Measurements from ENCODE around the gene FBXL16. TPM values are rescaled to one million over a fixed set of nuclear protein-coding genes. Genes with fewer than 3 reads are reported as not detected.

FBXL16 gene
- total and polyA plus RNA-seq, 9 of the 15 experiments (the other 6 are each of a cell fraction or from before 2014, with no cell fraction given), result 0.21 to 8.2 (median 1.7) TPM

DNA sequence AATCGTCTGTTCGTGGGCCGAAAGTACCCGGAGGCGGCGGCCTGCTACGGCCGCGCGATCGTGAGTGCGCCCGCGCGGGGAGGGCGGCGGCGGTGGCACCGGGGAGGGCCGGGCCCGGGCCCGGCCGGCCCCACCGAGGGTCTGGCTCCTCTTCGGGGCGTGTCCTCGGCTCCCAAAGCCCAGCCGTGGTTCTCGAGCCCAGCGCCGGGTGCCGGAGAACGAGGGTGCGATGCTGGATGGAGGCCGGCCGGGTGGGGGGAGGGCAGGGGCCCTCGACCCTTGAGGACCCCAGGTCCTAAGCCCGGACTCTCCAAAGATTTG, 25.0 kb downstream of the FBXL16 start:
- CTCF ChIA-PET (ENCODE audit: low intra/inter-chr PET ratio), result no interaction called here
- TF ChIP-seq NFXL1 (CRISPR knock-in tag; IDR thresholded peaks at IDR 0.05), result no peak
- TF ChIP-seq TCF15 (CRISPR knock-in tag; IDR thresholded peaks at IDR 0.05), result no peak
- peak; percentile 33 for TF ChIP-seq RBFOX2 (IDR thresholded peaks at IDR 0.05; ENCODE audit: low read depth, low read length)
- no peak for TF ChIP-seq MEF2A (IDR thresholded peaks at IDR 0.05; ENCODE audit: control insufficient read depth, low read depth, low read length)
- TF ChIP-seq KLF1 (tag; IDR thresholded peaks at IDR 0.05), result 0 out of 2 replicates have a peak, but pooled peaks have one; percentile 3
- no peak for TF ChIP-seq PCBP2 (IDR thresholded peaks at IDR 0.05; ENCODE audit: low read depth, low read length, poor library complexity, severe bottlenecking)
- TF ChIP-seq POLR2G (IDR thresholded peaks at IDR 0.05; ENCODE audit: low read depth, low read length), result 0 out of 2 replicates have a peak, but pooled peaks have one; percentile 6
- TF ChIP-seq ZNF639 (CRISPR knock-in tag; conservative IDR thresholded peaks at IDR 0.05 in 1 of 2, IDR thresholded peaks at IDR 0.05 in 1 of 2), result 0 out of 4 replicates have a peak, but pooled peaks of 1 of the 2 experiments have one; percentile 63
- TF ChIP-seq, protein P1, sequence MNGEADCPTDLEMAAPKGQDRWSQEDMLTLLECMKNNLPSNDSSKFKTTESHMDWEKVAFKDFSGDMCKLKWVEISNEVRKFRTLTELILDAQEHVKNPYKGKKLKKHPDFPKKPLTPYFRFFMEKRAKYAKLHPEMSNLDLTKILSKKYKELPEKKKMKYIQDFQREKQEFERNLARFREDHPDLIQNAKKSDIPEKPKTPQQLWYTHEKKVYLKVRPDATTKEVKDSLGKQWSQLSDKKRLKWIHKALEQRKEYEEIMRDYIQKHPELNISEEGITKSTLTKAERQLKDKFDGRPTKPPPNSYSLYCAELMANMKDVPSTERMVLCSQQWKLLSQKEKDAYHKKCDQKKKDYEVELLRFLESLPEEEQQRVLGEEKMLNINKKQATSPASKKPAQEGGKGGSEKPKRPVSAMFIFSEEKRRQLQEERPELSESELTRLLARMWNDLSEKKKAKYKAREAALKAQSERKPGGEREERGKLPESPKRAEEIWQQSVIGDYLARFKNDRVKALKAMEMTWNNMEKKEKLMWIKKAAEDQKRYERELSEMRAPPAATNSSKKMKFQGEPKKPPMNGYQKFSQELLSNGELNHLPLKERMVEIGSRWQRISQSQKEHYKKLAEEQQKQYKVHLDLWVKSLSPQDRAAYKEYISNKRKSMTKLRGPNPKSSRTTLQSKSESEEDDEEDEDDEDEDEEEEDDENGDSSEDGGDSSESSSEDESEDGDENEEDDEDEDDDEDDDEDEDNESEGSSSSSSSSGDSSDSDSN (IDR thresholded peaks at IDR 0.05; ENCODE audit: borderline replicate concordance in 1 of 2, low read depth in 2 of 2, low read length in 2 of 2), result 0 out of 4 replicates have a peak, but pooled peaks of 1 of the 2 experiments have one; percentile 27
- 0 out of 2 replicates have a peak, but pooled peaks have one; percentile 6 for TF ChIP-seq ZFX (CRISPR knock-in tag; IDR thresholded peaks at IDR 0.05)

More for the DNA sequence above, 25.0 kb downstream of the FBXL16 start:
- H3K4me1 ChIP-seq (replicated peaks in 1 of 2; ENCODE audit: control insufficient read depth in 2 of 2, insufficient read depth in 2 of 2, low read length in 2 of 2), result peaks cover 33 to 98% of the 10 kb centered on the region in 2 experiments
- H3K4me2 ChIP-seq (ENCODE audit: insufficient read depth, low read length), result peak overlapping the region; percentile 75
- peaks cover 21% of the 10 kb centered on the region for H4K20me1 ChIP-seq (replicated peaks; ENCODE audit: control insufficient read depth, insufficient read depth, low read length)
- intact Hi-C loops (cut with micrococcal nuclease) (loop anchor here (5.0 kb wide), 1 partner anchor 283 kb away; the partner anchor contains the start of gene NME4), in situ Hi-C loops (cut with MboI) (no loop called here)
- no peak for ATAC-seq
- H3K27me3 ChIP-seq (ENCODE audit: control insufficient read depth in 2 of 2, insufficient read depth in 2 of 2, low read length in 2 of 2), result no peaks in the 10 kb centered on the region
- 3% methylated on average over 19 of the region's 38 CpGs for WGBS (ENCODE audit: insufficient coverage, low coverage, missing lambda C conversion rate)
- peak overlapping the region; percentile 83 to 98 for H3K9ac ChIP-seq (ENCODE audit: insufficient read depth in 1 of 2, low read depth in 2 of 2, low read length in 2 of 2)
- no TSS peak for BruUV-seq (replicated peaks)
- H3K9me1 ChIP-seq (ENCODE audit: control insufficient read depth, insufficient read depth, low read length), result peaks cover 11% of the 10 kb centered on the region
- H3K4me3 ChIP-seq, result peak overlapping the region; percentile 98
- peak overlapping the region; percentile 89 for H3K27ac ChIP-seq (ENCODE audit: extremely low read depth, low read depth, low read length)
- H3K79me2 ChIP-seq (ENCODE audit: control insufficient read depth, insufficient read depth, low read length), result peaks cover 41% of the 10 kb centered on the region
- no peak overlapping the region; the same call in 1 of the 2 replicates for H2AFZ ChIP-seq (ENCODE audit: low read depth, low read length)
- DNase-seq (ENCODE audit: extremely low read depth in 1 of 4, low spot score in 3 of 4), result peak in 1 of 4 experiments; percentile 34
- POLR2A ChIA-PET, result interaction anchor here (0.5 to 1.8 kb wide), 10 partner anchors 10 to 1118 kb away, joined by 3 to 10 read pairs (median 3); partner anchors contain the start of genes WDR24 and WFIKKN1
- H3K36me3 ChIP-seq (ENCODE audit: control insufficient read depth, insufficient read depth, low read length), result peaks cover 42% of the 10 kb centered on the region
- H3K9me3 ChIP-seq (replicated peaks; ENCODE audit: control insufficient read depth, insufficient read depth, low read depth, low read length), result no peaks in the 10 kb centered on the region
- FAIRE-seq, result no peak

Measured in K562 (cell line).